D721Med (cell line): Measurements from ENCODE around the gene KRTAP10-6.
"Not testable (repeated sequence)": the region's sequence is repeated elsewhere in the genome, so short reads cannot be mapped to it uniquely, and the experiment has no call there.

Source experiments
- DNase-seq: peaks from one replicate; pipeline ENCODE4 v3.0.0; 2011; ENCODE audit warnings: low spot score; ENCODE audit not compliant: insufficient read length
- FAIRE-seq: peaks from 2 replicates; lab custom pipeline; 2011; peaks lifted over from hg19 to GRCh38; lab: Jason Lieb, UNC
- TF ChIP-seq, protein P1 (sequence below): IDR thresholded peaks from 2 replicates; pipeline ENCODE4 v1.5.1; 2012; ENCODE audit warnings: mild to moderate bottlenecking, control low read depth; ENCODE audit not compliant: insufficient read depth; ENCODE audit errors: missing control alignments

The KRTAP10-6 gene

DNA sequence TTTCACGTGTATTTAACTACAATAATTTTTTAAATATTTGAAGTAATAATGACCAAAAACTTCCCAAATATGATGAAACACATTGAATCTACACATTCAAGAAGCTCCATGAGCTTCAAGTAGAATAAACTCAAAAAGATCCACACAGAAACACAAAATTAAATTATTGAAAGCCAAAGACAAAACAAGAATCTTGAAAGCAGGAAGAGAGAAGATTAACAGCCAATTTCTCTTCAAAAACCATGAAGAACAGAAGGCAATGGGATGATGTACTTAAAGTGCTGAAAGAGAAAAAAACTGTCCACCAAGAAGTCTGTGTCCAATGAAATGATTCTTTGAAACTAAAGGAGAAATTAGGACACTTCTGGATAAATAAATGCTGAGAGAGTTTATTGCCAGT is 39.8 kb upstream of the KRTAP10-6 start:
- FAIRE-seq (no peak), DNase-seq (no peak)
- TF ChIP-seq, protein P1, sequence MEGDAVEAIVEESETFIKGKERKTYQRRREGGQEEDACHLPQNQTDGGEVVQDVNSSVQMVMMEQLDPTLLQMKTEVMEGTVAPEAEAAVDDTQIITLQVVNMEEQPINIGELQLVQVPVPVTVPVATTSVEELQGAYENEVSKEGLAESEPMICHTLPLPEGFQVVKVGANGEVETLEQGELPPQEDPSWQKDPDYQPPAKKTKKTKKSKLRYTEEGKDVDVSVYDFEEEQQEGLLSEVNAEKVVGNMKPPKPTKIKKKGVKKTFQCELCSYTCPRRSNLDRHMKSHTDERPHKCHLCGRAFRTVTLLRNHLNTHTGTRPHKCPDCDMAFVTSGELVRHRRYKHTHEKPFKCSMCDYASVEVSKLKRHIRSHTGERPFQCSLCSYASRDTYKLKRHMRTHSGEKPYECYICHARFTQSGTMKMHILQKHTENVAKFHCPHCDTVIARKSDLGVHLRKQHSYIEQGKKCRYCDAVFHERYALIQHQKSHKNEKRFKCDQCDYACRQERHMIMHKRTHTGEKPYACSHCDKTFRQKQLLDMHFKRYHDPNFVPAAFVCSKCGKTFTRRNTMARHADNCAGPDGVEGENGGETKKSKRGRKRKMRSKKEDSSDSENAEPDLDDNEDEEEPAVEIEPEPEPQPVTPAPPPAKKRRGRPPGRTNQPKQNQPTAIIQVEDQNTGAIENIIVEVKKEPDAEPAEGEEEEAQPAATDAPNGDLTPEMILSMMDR, result no peak

GRCh38 chr21:44630440-44630839 is 38.1 kb upstream of the KRTAP10-6 start:
- FAIRE-seq (no peak), DNase-seq (no peak)
- TF ChIP-seq, protein P1, result no peak

DNA sequence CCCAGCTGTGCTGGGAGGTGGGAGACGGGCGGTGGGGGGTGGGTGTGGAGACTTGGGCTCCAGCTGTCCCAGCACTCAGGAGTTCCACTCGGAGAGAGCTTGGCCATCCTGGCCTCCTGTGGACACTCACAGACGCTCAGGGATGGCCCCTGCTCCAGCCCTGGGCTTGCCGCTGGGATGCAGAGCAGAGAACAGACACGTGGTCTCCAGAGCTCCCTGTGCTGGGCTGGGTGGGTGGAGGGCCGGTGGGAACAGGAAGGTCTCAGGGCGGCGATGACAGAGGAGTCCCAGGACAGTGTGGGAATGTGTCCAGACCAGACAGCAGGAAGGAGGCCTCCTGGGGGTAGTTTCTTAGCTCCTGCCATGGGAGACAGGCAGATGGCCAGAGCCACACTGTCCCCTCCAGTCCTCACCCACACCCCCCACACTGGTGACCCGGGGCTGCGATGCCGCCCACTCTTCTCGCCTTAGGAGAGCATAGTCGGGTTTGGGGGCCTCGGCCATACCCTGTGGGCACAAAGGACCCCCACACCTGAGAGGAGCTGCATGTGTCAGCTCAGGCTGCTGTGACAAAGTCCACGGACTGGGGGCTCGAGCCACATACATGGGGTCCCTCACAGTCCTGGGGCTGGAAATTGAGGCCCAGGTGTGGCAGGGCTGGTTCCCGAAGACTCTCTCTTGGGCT is 36.5 kb upstream of the KRTAP10-6 start:
- FAIRE-seq (no peak), DNase-seq (no peak)
- TF ChIP-seq, protein P1, result no peak

DNA sequence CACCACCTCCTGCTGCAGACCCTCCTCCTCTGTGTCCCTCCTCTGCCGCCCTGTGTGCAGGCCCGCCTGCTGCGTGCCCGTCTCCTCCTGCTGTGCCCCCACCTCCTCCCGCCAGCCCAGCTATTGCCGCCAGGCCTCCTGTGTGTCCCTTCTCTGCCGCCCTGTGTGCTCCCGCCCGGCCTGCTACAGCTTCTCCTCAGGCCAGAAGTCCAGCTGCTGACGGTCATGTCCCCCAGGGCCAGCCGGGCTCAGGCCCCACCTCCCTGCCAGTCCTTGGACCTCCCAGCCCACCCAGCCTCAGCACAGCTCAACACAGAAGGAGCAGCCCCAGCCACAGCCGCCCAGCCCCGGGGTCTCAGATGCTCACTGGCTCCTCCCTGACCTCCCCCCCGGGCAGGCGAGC is 35.5 kb upstream of the KRTAP10-6 start:
- FAIRE-seq, DNase-seq: not testable (repeated sequence)

- FAIRE-seq, DNase-seq: not testable (repeated sequence)
Observed at GRCh38 chr21:44627181-44627822, 35.0 kb upstream of the KRTAP10-6 start.

GRCh38 chr21:44626673-44627143 is 34.4 kb upstream of the KRTAP10-6 start, which contains the start of gene KRTAP10-9:
Gene KRTAP10-9, plus strand, starts transcription at chr21:44627093. Its CDS starts 79 bp downstream, at chr21:44627172.
- DNase-seq (no peak), FAIRE-seq (no peak)
- TF ChIP-seq, protein P1, result no peak

GRCh38 chr21:44626262-44626661 is 34.0 kb upstream of the KRTAP10-6 start:
- FAIRE-seq, result no peak
- TF ChIP-seq, protein P1, result no peak
- no peak for DNase-seq

DNA sequence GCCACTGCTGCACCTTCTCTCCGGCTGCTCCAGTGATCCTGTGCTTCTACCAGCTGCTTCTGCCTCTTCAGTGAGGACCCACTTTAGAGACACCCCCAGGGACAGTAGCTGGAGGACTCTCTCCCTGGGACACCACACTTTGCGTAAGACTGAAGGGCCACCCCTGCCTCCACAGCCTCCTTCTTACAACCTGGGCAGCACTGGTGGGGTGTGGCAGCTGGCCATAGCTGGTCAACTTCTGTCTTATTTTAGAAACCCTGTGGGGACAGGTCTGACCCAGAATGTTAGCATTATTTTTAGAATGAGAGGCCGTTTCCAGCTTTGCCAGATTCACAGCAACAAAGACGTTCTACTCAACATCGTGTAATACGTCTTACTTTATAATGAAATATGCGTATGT is 33.5 kb upstream of the KRTAP10-6 start:
- DNase-seq, result no peak
- FAIRE-seq, result no peak
- TF ChIP-seq, protein P1, result no peak
